Cardiac muscle cell (in vitro differentiated cells and primary cell): ENCODE measurements around the gene ADSS2. TPM values are rescaled to one million over a fixed set of nuclear protein-coding genes. Genes with fewer than 3 reads are reported as not detected.

Source experiments
- DNase-seq, 2 donors: peaks; one replicate each; pipeline versions ENCODE4 v3.0.0 to v3.0.0-alpha.2; 2010 to 2017; ENCODE audit warnings: low read depth in 1 of 2, low spot score in 1 of 2
- H3K27ac ChIP-seq: fragments of 200-600 bp; sonication (generic); 2 replicates; pipeline ENCODE4 v1.5.1; 2016
- H3K27me3 ChIP-seq: fragments of 200-600 bp; sonication (generic); 2 replicates; pipeline ENCODE4 v1.6.0; 2016; ENCODE audit warnings: control low read depth
- H3K36me3 ChIP-seq: fragments of 200-600 bp; sonication (generic); 2 replicates; pipeline ENCODE4 v1.5.1; 2016; ENCODE audit warnings: control low read depth
- H3K4me1 ChIP-seq: fragments of 200-600 bp; sonication (generic); 2 replicates; pipeline ENCODE4 v1.8.1; 2017; ENCODE audit warnings: low read depth, mild to moderate bottlenecking, mixed run types
- H3K4me3 ChIP-seq: fragments of 200-600 bp; sonication (generic); 2 replicates; pipeline ENCODE4 v1.5.1; 2016; ENCODE audit warnings: mild to moderate bottlenecking
- H3K9me3 ChIP-seq: fragments of 200-600 bp; sonication (generic); 2 replicates; pipeline ENCODE4 v1.5.1; 2017; ENCODE audit warnings: low read depth, mild to moderate bottlenecking, control low read depth
- polyA plus RNA-seq: library from polyadenylated mRNA; unstranded; fragments of >200 nt; fragmentation: Nextera tagmentation; extraction: Ambion mirVana; gene quantifications from 2 replicates; pipeline ENCODE4 v1.2.1, GENCODE V29; 2016
- total RNA-seq: library from RNA; depleted of rRNA; stranded (reverse); fragments of >200 nt; gene quantifications from 2 replicates; pipeline ENCODE4 v1.2.3, GENCODE V29; 2016
- TF ChIP-seq, protein P1 (sequence below): IDR thresholded peaks from 2 replicates; pipeline ENCODE4 v1.5.1; 2012; ENCODE audit warnings: low read depth, mild to moderate bottlenecking, low read length

Gene ADSS2
- total and polyA plus RNA-seq, 2 experiments from 2014 or later: 12.8 to 22.8 TPM

- H3K27me3 ChIP-seq: no peaks in the 10 kb centered on the region
- no peak for DNase-seq
- no peak overlapping the region for H3K27ac ChIP-seq
- no peak overlapping the region for H3K4me3 ChIP-seq
- H3K36me3 ChIP-seq: no peaks in the 10 kb centered on the region
- H3K4me1 ChIP-seq: no peaks in the 10 kb centered on the region
- TF ChIP-seq, protein P1, sequence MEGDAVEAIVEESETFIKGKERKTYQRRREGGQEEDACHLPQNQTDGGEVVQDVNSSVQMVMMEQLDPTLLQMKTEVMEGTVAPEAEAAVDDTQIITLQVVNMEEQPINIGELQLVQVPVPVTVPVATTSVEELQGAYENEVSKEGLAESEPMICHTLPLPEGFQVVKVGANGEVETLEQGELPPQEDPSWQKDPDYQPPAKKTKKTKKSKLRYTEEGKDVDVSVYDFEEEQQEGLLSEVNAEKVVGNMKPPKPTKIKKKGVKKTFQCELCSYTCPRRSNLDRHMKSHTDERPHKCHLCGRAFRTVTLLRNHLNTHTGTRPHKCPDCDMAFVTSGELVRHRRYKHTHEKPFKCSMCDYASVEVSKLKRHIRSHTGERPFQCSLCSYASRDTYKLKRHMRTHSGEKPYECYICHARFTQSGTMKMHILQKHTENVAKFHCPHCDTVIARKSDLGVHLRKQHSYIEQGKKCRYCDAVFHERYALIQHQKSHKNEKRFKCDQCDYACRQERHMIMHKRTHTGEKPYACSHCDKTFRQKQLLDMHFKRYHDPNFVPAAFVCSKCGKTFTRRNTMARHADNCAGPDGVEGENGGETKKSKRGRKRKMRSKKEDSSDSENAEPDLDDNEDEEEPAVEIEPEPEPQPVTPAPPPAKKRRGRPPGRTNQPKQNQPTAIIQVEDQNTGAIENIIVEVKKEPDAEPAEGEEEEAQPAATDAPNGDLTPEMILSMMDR: no peak
- no peaks in the 10 kb centered on the region for H3K9me3 ChIP-seq
These were observed 4.9 kb upstream of the ADSS2 start for GRCh38 chr1:244456586-244456985.

DNA sequence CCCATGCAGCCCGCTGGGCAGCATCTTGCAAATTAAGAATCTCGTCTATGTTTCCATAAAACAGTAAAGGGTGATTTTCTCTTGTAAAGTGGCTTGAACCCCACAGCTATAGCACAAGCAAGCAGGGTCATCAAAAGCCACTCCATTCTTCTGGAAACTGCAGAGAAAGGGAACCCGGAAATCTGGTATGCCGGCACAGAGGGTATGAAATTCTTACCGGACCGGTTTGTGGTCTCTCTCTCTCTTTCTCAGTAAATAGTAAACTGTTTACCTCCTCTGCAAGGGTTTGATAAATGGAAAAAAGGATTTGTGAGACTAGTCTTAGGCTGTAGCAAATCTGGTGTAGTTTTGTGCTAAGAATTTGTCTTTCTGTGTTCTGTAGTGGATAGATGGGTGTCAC lies 2.7 kb upstream of the ADSS2 start:
- no peaks in the 10 kb centered on the region for H3K9me3 ChIP-seq
- TF ChIP-seq, protein P1: no peak
- H3K36me3 ChIP-seq: no peaks in the 10 kb centered on the region
- no peaks in the 10 kb centered on the region for H3K27me3 ChIP-seq
- peaks cover 10% of the 10 kb centered on the region for H3K4me1 ChIP-seq
- H3K27ac ChIP-seq: no peak overlapping the region
- H3K4me3 ChIP-seq: no peak overlapping the region
- no peak for DNase-seq

GRCh38 chr1:244451951-244452795 lies 464 bp upstream of the ADSS2 start:
- peak overlapping the region; percentile 61 for H3K27ac ChIP-seq
- peaks cover 12% of the 10 kb centered on the region for H3K4me1 ChIP-seq
- peak overlapping the region; percentile 75 for H3K4me3 ChIP-seq
- H3K9me3 ChIP-seq: no peaks in the 10 kb centered on the region
- no peaks in the 10 kb centered on the region for H3K27me3 ChIP-seq
- H3K36me3 ChIP-seq: no peaks in the 10 kb centered on the region
- TF ChIP-seq, protein P1: peak; percentile 53
- DNase-seq: peak; percentile 100

DNA sequence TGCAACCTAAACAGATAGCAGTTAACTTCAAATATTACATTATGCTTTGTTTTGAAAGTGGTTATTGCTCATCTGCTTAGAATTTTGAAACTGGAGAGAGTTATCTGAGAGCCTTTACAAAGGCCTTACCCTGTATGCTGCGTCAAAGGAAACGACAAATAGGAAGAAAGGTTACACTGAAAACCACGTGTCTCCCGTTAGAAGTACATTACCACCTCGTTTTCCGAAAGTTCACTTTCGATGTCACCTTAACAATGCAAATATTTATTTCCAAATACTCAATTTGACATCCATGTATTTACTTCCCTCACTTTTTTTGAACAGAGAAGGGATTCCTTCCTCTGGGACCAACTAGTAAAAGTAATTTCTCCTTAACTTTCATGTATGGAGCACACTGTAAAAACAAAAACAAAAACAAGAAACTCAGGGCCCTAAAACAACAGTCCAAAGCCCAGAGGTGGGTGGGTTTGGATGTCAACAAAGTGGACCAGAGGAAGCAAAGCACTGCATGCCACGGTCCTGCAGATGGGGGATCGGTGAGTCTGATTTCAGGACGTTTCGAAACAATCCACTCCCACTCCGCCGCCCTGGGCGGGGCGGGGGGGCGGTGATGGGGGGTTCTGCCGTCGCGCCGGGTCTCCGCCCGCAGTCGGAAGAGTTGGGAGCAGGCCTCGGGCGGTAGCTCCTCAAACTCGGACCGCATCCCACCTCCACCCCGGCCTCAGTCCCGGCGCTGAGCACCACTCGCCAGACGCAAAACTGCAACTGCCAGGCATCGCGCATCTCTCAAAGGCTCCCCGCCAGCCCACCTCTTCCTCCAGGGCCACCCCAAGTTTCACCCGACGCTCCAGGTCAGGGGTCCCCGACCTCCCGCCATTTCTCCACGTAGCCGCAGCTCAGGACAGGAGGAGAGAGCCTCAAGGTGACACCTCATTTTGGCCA lies 841 bp downstream of the ADSS2 start:
- peak; percentile 51 to 76 for DNase-seq
- Histone ChIP-seq H3K4me1 (peaks cover 15% of the 10 kb centered on the region), H3K27me3 (no peaks in the 10 kb centered on the region), H3K27ac (peak overlapping the region; percentile 83), H3K4me3 (peak overlapping the region; percentile 75), H3K9me3 (no peaks in the 10 kb centered on the region), H3K36me3 (no peaks in the 10 kb centered on the region)
- TF ChIP-seq, protein P1: no peak

DNA sequence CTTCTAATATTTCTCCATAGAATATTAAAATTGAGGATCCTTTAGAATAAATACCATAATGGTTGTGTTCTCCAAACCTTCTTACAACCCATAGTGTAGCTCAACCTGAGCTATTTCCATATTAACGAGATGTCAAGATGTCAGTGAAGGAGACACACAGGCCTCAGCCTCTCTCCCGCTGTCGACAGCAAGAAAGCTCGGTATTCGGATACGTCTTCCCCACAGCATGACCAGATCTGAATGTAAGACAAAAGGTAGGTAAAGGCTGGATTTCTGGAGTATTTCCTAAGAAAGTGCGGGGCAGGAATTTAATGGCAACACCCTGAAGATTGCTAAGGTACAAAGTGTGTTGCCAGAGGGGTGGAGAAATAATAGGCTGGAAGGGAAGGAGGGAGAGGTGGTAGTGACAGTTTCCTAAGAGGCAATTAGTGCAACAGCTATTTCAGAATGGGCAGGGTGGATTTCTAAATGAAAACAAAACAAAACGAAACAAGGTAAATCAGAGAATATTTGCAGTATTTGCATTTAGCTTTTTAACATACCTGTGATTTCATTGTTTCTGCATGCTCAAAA lies 1.7 kb downstream of the ADSS2 start:
- H3K4me1 ChIP-seq: peaks cover 24% of the 10 kb centered on the region
- no peaks in the 10 kb centered on the region for H3K36me3 ChIP-seq
- TF ChIP-seq, protein P1: no peak
- peak overlapping the region; percentile 19 for H3K27ac ChIP-seq
- H3K27me3 ChIP-seq: no peaks in the 10 kb centered on the region
- no peak overlapping the region for H3K4me3 ChIP-seq
- H3K9me3 ChIP-seq: no peaks in the 10 kb centered on the region
- no peak for DNase-seq
